Breast epithelium (tissue), 3 donors: ENCODE data around the gene CYP26B1.

Experiments used
- POLR2A ChIP-seq: fragments of 450-650 bp; IDR thresholded peaks from one replicate; pipeline ENCODE4 v1.6.1; 2016; ENCODE audit warnings: antibody characterized with exemption, mild to moderate bottlenecking, moderate library complexity
- TF ChIP-seq, protein P1 (sequence below), 3 donors: fragments of 450-650 bp; IDR thresholded peaks; one replicate each; pipeline ENCODE4 v1.5.1; 2016 to 2017; ENCODE audit warnings: antibody characterized with exemption in 3 of 3, mild to moderate bottlenecking in 3 of 3, moderate library complexity in 3 of 3

DNA sequence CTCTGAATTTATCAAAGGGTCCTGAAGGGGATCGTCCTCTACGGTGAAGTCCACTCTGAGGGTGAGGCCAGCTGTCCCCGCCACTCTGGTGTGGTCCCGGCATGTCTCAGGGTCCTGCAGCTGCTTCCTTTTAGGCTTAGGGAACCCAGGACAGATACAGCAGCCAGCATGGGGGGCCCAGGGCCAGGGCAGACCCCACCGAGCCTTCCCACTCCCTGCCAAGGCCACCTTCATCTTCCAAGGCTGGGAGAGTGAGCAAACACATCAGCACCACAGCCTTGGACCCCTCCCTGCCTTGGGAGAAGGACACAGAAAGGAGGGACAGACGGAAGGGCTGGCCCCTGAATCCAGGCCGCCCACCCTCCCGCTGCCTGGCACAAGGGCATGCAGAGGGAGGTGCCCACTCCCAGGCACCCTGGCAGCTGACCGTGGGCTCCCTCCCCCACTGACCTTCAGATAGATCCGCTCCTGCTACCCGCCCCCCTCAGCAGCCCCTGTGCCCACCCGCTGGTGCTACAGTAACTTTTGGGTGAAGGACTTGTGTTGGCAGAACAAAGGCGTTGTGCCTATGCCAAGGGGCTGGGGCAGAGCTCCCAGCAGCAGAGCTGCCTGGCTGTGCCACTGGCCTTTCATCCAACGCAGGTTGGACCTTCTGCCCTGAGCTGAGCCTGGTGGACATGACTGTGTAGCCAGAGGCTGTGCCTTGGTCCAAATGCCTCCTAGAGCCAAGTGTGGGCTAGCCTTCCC lies 7.6 kb downstream of the CYP26B1 start:
- TF ChIP-seq, protein P1, sequence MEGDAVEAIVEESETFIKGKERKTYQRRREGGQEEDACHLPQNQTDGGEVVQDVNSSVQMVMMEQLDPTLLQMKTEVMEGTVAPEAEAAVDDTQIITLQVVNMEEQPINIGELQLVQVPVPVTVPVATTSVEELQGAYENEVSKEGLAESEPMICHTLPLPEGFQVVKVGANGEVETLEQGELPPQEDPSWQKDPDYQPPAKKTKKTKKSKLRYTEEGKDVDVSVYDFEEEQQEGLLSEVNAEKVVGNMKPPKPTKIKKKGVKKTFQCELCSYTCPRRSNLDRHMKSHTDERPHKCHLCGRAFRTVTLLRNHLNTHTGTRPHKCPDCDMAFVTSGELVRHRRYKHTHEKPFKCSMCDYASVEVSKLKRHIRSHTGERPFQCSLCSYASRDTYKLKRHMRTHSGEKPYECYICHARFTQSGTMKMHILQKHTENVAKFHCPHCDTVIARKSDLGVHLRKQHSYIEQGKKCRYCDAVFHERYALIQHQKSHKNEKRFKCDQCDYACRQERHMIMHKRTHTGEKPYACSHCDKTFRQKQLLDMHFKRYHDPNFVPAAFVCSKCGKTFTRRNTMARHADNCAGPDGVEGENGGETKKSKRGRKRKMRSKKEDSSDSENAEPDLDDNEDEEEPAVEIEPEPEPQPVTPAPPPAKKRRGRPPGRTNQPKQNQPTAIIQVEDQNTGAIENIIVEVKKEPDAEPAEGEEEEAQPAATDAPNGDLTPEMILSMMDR (IDR thresholded peaks at IDR 0.05): no peak
- TF ChIP-seq POLR2A: no peak
